ENCODE results near the gene SLC6A11.

SLC6A11 gene

DNA sequence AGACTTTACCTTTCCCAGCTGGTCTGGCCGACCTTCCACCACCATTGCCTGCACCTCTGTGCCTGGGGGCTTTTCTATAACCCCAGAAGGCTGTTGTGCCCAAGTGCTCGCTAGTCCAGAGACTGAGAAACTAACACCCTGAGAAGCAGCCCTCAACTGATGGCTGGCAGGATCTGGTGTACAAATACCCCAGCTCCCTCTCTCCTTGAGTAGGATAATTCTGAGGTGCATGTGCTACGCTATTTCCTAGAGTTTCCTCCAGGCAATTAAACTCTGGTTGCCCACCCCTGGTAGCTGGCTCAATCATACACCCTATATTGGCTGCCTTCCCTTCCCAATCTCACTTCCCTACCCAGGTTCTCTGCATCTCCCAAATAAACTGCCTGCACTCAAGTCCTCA, 165.0 kb downstream of the SLC6A11 start:
- no peak for DNase-seq (ENCODE audit: low read depth, low spot score)

DNA sequence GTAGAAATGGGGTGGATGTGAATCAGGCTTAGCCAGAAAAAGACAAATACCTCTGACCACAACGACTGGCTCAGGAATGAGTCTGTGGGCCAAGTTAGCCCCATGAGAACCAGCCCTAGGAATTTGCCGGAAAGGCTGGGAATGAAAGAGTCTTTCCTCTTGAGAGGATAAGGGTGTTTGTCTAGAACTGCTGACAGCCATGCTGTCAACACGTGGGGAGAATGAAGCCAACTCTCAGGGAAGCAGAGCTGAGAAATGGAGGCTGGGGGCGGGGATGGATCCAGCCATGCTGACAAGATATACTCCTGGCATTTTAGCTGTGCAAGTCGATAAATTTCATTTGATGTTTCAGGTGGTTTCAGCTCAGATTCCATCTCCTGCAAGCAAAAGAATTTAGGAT, 165.9 kb downstream of the SLC6A11 start:
- peak; percentile 79 for DNase-seq (ENCODE audit: low read depth, low spot score)

DNA sequence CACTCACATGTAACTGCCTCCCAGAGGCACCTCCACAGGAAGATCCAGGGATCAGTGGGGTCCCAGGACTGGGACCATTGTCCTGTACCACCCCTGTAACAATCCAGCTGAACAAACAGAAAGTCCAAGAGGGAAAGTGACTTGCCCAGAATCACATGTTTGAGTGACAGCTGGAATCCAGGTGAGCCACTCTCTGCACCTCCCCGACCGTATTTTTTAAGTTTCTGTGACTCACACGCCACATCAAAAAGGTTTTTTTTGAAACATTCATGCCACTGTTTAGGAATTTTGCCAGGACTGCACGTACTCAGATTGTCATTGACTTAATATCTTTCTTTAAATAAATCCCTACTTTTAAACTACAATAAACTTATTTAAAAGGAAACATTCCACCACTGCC, 166.8 kb downstream of the SLC6A11 start:
- DNase-seq (ENCODE audit: low read depth, low spot score): peak; percentile 46

DNA sequence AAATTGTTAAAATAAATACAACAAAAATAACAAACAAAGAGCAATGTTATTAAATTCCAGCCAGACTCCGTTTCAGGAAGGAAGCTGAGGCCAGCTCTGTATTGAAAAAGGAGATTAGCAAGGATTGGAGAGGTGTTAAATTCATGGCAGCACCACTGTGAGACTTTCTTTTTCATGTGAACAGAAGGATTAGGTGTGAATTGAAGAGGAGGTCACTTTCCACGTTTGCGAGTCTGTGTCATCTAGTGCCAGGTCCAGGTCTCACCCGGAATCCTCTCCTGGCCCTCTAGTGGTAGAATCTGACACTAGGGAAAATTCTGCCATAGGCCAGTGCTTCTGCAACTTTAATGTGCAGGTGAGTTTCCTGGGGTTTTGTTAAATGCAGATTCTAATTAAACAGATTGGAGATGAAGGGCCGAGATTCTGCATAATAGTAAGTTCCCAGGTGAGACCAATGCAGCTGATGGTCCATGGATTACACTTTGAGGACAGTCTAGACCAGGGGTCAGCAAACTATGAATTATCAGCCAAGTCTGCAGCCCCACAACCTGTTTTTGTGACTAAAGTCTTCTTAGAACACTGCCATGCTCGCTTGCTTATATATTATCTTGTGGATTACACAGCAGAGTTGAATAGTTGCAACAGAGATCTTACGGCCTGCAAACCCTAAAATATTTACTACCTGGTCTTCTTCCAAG, 167.3 kb downstream of the SLC6A11 start:
- peak; percentile 70 for DNase-seq (ENCODE audit: low read depth, low spot score)

DNA sequence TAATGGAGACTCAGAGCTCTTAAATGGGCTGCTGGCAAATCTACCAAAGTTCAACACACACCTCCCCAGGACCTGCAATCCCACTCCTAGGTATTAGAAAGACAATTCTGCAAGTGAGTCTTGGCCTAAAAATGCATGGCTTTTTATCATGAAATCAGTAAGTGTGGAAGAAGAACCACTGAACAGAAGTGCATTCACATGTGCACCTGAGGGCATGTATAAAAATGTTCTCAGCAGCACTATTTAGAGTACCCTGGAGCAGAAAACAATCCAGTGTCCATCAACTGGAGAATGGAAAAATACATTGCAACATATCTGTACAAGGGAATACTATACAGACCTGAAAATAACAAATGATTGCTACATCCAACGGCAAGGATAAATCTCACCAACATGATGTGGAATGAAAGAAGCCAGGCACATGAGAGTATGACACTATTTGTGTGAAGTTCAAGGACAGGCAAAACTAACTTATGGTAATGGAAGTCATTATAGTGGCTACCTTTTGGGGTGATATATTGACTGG, 168.4 kb downstream of the SLC6A11 start:
- no peak for DNase-seq (ENCODE audit: low read depth, low spot score)

DNA sequence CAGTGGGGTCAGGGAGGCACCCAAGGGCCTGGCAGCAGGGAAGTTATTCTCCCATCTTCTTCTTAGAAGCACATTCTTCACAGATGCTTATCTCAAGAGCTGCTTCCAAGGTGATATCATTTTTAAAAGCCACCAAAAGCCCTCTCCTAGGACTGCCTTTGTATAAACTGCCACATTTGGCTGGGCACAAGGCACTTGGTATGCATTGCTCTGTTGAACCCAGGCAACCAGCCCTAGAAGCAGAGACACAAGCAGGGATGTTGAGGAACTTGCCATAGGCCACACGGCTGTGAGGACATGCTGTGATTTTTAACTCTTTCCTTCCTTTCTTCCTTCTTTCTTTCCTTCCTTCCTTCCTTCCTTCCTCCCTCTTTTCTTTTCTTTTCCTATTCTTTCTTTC, 169.2 kb downstream of the SLC6A11 start:
- no peak for DNase-seq (ENCODE audit: low read depth, low spot score)

DNA sequence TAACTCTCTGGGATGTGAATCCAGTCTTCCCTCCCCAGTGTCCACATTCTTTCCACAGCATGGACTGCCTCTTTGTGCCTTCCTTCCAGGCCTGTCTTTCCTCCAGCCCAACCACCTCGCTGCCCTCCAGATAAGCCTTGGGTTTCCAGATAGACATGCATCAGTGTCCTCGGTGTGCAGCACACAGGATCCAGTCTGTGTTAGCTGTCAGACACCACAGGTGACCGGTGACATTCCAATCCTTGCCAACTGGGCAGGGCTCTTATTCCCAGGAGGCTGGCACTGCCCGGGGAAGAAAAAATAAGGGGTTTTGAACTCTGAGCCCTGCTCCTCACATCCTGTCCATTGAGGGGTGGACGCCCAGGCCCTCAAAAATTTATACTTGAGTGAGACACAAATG, 170.6 kb downstream of the SLC6A11 start:
- DNase-seq (ENCODE audit: low read depth, low spot score): no peak

DNA sequence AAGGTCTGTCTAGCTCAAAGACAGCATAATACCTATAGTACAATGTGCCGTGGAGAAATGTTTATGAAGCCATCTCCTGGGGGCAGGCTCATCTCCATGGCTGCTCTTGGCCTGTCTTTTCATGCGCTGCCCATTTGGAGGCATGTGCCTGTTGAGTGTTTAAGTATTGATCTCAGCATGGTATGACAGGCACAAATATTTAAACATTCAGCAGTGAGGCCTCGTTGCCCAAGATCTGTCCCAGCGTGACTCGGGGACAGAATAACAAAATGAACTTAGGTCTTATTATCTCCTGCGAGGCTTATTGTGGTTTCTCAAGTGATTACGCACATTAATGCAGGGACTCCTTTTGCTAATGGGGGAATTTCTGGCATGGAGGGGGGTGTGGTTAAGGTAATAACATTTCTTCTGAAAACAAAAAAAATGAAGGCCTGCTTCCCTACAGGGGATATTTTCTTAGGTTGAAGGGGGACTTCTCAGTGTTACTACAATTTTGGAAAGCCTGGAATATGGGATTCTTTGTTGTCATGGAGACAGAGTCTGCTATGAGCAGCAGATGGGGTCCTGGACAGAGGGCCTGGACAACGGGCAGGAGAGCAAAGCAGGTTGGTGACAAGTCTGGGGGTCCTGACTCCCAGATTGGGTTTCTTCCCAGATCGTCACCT, 172.1 kb downstream of the SLC6A11 start:
- DNase-seq (ENCODE audit: low read depth, low spot score): no peak

DNA sequence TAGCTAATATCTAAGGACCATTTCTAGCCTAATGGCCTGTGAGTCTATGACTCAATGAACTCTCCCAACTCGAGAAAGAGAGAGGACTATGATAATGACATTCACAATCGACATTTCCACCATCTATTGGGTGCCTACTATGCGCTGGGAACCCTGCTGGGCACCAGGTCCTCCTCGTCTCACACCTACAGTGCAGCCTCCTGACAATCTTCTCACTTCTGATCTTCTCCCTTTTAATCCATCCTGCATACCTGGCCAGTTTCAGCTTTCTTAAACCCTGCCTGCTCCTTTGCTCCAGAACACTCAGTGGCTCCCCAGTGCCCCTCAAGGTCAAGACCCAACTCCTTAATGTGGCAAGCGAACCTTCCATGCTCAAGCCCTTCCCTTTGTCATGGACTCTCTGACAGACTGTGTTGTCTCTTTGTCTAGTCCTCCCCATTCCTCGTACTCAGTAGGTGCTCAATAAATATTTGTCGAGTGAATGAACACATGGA, 173.0 kb downstream of the SLC6A11 start:
- no peak for DNase-seq (ENCODE audit: low read depth, low spot score)
